Fibroblast of lung (primary cell): ENCODE results near the gene FALEC. TPM values are rescaled to one million over a fixed set of nuclear protein-coding genes. Genes with fewer than 3 reads are reported as not detected.

Source experiments
- DNase-seq, 2 donors: peaks; one replicate each; pipeline versions ENCODE4 v3.0.0 to v3.0.0-alpha.2; 2010; ENCODE audit warnings: low read depth in 2 of 2
- H2AFZ ChIP-seq: 2 replicates; pipeline ENCODE4 v1.5.1; 2012; ENCODE audit warnings: low read length, control low read depth, inconsistent platforms
- H3K27ac ChIP-seq: 2 replicates; pipeline ENCODE4 v1.5.1; 2011; ENCODE audit warnings: low read length, control low read depth; ENCODE audit not compliant: insufficient read depth
- H3K27me3 ChIP-seq: 2 replicates; pipeline ENCODE4 v1.5.1; 2011; ENCODE audit warnings: mild to moderate bottlenecking, low read length; ENCODE audit not compliant: control insufficient read depth, insufficient read depth
- H3K36me3 ChIP-seq: 2 replicates; pipeline ENCODE4 v1.5.1; 2011; ENCODE audit warnings: low read length; ENCODE audit not compliant: control insufficient read depth, insufficient read depth
- H3K4me1 ChIP-seq: 2 replicates; pipeline ENCODE4 v1.5.1; 2011; ENCODE audit warnings: low read length; ENCODE audit not compliant: control insufficient read depth, insufficient read depth; ENCODE audit errors: extremely low read depth
- H3K4me2 ChIP-seq: 2 replicates; pipeline ENCODE4 v1.5.1; 2011; ENCODE audit warnings: low read length, control low read depth; ENCODE audit not compliant: insufficient read depth; ENCODE audit errors: extremely low read depth
- H3K4me3 ChIP-seq, 4 experiments: fragments of 200-600 bp in 1 of 4; sonication (generic) in 1 of 4; replicated peaks in 1 of 4; 2 replicates each; pipeline ENCODE4 v1.5.1; 2011 to 2016; ENCODE audit warnings: low read length in 4 of 4, low read depth in 3 of 4, mild to moderate bottlenecking in 3 of 4, control low read depth in 2 of 4, inconsistent platforms in 1 of 4, mixed read lengths in 1 of 4; ENCODE audit not compliant: insufficient read depth in 1 of 4; ENCODE audit errors: control extremely low read depth in 1 of 4
- H3K79me2 ChIP-seq: 2 replicates; pipeline ENCODE4 v1.5.1; 2012; ENCODE audit warnings: mild to moderate bottlenecking, low read length, inconsistent platforms; ENCODE audit not compliant: control insufficient read depth, insufficient read depth
- H3K9ac ChIP-seq: 2 replicates; pipeline ENCODE4 v1.5.1; 2011; ENCODE audit warnings: mild to moderate bottlenecking, low read length, control low read depth; ENCODE audit not compliant: insufficient read depth
- H3K9me3 ChIP-seq: 2 replicates; pipeline ENCODE4 v1.5.1; 2012; ENCODE audit warnings: low read depth, low read length; ENCODE audit not compliant: control insufficient read depth, insufficient read depth
- H4K20me1 ChIP-seq: 2 replicates; pipeline ENCODE4 v1.5.1; 2011; ENCODE audit warnings: low read length; ENCODE audit not compliant: control insufficient read depth, insufficient read depth; ENCODE audit errors: extremely low read depth
- CTCF ChIP-seq, 2 donors: IDR thresholded peaks in 1 of 2; conservative IDR thresholded peaks in 1 of 2; 1 replicate in 1 of 2; 2 replicates in 1 of 2; pipeline ENCODE4 v1.5.1; 2011 to 2012; ENCODE audit warnings: low read length in 2 of 2, control low read depth in 1 of 2, inconsistent platforms in 1 of 2, low read depth in 1 of 2, mild to moderate bottlenecking in 1 of 2
- EZH2 ChIP-seq: IDR thresholded peaks from 2 replicates; pipeline ENCODE4 v1.5.1; 2012; ENCODE audit warnings: low read length, control low read depth, mild to moderate bottlenecking; ENCODE audit errors: missing control alignments
- polyA plus RNA-seq, 2 donors: library from polyadenylated mRNA; depleted of rRNA in 1 of 2; stranded (reverse) in 1 of 2; unstranded in 1 of 2; fragments of >200 nt; gene quantifications; 2 replicates each; pipeline ENCODE4 v1.2.1, GENCODE V29; 2011 to 2012; ENCODE audit warnings: missing spikeins in 1 of 2
- total RNA-seq: library from RNA; depleted of rRNA; stranded (reverse); fragments of >200 nt; gene quantifications from 2 replicates; pipeline ENCODE4 v1.2.1, GENCODE V29; 2014

FALEC gene
- total and polyA plus RNA-seq, 2 donors (not counting 1 experiment from before 2014, with no cell fraction given) = 0.83 TPM; not detected in 1

- H2AFZ ChIP-seq = no peak overlapping the region
- TF ChIP-seq CTCF (conservative IDR thresholded peaks at IDR 0.05 in 1 of 2, IDR thresholded peaks at IDR 0.05 in 1 of 2; ENCODE audit: low read depth in 1 of 2, low read length in 2 of 2) = no peak
- no peak for TF ChIP-seq EZH2
- H3K4me3 ChIP-seq = no peak overlapping the region
- peaks cover 15% of the 10 kb centered on the region for H3K36me3 ChIP-seq
- H3K79me2 ChIP-seq = no peaks in the 10 kb centered on the region
- H3K27me3 ChIP-seq = no peaks in the 10 kb centered on the region
- H4K20me1 ChIP-seq = no peaks in the 10 kb centered on the region
- H3K4me2 ChIP-seq = no peak overlapping the region
- no peak for DNase-seq
- peaks cover 4% of the 10 kb centered on the region for H3K4me1 ChIP-seq
- H3K9me3 ChIP-seq = no peaks in the 10 kb centered on the region
- no peak overlapping the region for H3K27ac ChIP-seq
- no peak overlapping the region for H3K9ac ChIP-seq
These were observed 42.9 kb upstream of the FALEC start for GRCh38 chr1:150472601-150473200.

DNA sequence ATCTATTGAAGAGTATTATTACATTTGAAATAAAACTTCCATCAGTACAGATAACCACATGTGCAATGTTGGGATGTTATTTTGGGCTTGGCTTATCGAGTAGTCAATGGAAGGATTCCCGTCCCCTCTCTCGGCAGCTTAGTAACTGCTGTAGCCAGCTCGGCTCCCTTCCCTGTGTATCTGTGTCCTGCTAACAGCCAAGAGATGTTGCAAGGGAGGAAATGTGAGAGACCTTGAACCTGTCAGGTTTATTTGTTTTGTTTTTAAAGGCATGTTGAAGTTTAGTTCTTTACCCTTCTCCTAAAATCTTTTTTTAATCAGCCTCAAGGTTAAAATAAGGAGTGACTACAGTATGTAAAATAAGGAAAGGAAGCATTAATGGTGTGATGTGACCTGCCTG is 41.9 kb upstream of the FALEC start:
- peaks cover 4% of the 10 kb centered on the region for H3K4me1 ChIP-seq
- H2AFZ ChIP-seq = no peak overlapping the region
- no peaks in the 10 kb centered on the region for H4K20me1 ChIP-seq
- DNase-seq = no peak
- no peaks in the 10 kb centered on the region for H3K27me3 ChIP-seq
- no peak overlapping the region for H3K9ac ChIP-seq
- TF ChIP-seq CTCF (conservative IDR thresholded peaks at IDR 0.05 in 1 of 2, IDR thresholded peaks at IDR 0.05 in 1 of 2; ENCODE audit: low read depth in 1 of 2, low read length in 2 of 2) = no peak
- no peak for TF ChIP-seq EZH2
- H3K4me2 ChIP-seq = no peak overlapping the region
- no peaks in the 10 kb centered on the region for H3K79me2 ChIP-seq
- H3K27ac ChIP-seq = no peak overlapping the region
- H3K9me3 ChIP-seq = no peaks in the 10 kb centered on the region
- H3K36me3 ChIP-seq = peaks cover 15% of the 10 kb centered on the region
- H3K4me3 ChIP-seq = no peak overlapping the region

DNA sequence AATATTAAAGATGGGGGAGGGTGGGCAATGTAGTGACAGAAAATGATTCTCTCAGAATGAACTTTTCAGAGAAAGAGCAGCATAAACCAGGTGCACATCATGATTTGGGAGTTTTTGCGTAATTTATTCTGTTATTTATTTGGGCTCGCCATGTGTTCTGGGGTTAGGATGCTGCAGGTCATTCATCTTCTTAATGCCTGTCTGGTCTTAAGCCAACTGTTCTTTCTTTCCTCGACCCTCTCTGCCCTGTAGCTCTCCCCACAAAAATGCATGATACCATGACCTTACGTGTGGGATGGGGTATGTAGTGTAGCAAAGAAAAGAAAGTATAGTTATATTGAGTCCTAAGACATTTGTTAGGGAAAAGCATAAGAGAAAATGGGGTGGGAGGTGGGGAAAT is 40.7 kb upstream of the FALEC start:
- no peak for DNase-seq
- TF ChIP-seq EZH2 (no peak), CTCF (conservative IDR thresholded peaks at IDR 0.05 in 1 of 2, IDR thresholded peaks at IDR 0.05 in 1 of 2; ENCODE audit: low read depth in 1 of 2, low read length in 2 of 2) (no peak)
- Histone ChIP-seq H3K4me3 (no peak overlapping the region), H3K79me2 (no peaks in the 10 kb centered on the region), H3K9ac (no peak overlapping the region), H3K4me2 (no peak overlapping the region), H3K27me3 (no peaks in the 10 kb centered on the region), H3K9me3 (no peaks in the 10 kb centered on the region), H3K4me1 (peaks cover 4% of the 10 kb centered on the region), H3K36me3 (peaks cover 15% of the 10 kb centered on the region), H3K27ac (no peak overlapping the region), H4K20me1 (no peaks in the 10 kb centered on the region), H2AFZ (no peak overlapping the region)
